H9 (cell line): ENCODE results near the gene PRR33. TPM values are rescaled to one million over a fixed set of nuclear protein-coding genes. Genes with fewer than 3 reads are reported as not detected.

ENCODE experiments used
- DNase-seq: peaks from one replicate; pipeline ENCODE4 v3.0.0-alpha.2; 2017
- H2AFZ ChIP-seq: one replicate; pipeline ENCODE4 v1.6.1; 2013; ENCODE audit warnings: mild to moderate bottlenecking, low read length, control low read depth, moderate library complexity
- H2AK5ac ChIP-seq: 2 replicates; pipeline ENCODE4 v1.6.1; 2013; ENCODE audit warnings: low read length, control low read depth, mixed read lengths; ENCODE audit not compliant: insufficient read length
- H2BK120ac ChIP-seq: one replicate; pipeline ENCODE4 v1.6.1; 2013; ENCODE audit warnings: low read depth, mild to moderate bottlenecking, low read length, control low read depth, inconsistent platforms; ENCODE audit not compliant: poor library complexity, severe bottlenecking
- H2BK12ac ChIP-seq: 2 replicates; pipeline ENCODE4 v1.6.1; 2013; ENCODE audit warnings: low read length, control low read depth, mixed read lengths, low read depth; ENCODE audit not compliant: insufficient read length
- H2BK15ac ChIP-seq: 2 replicates; pipeline ENCODE4 v1.6.1; 2013; ENCODE audit warnings: low read depth, low read length, control low read depth
- H2BK20ac ChIP-seq: one replicate; pipeline ENCODE4 v1.6.1; 2013; ENCODE audit warnings: low read depth, mild to moderate bottlenecking, low read length, control low read depth, inconsistent platforms; ENCODE audit not compliant: poor library complexity, severe bottlenecking
- H2BK5ac ChIP-seq: 2 replicates; pipeline ENCODE4 v1.6.1; 2013; ENCODE audit warnings: low read length, control low read depth, mixed read lengths; ENCODE audit not compliant: insufficient read length
- H3K14ac ChIP-seq: 2 replicates; pipeline ENCODE4 v1.6.1; 2013; ENCODE audit warnings: low read length, control low read depth; ENCODE audit not compliant: insufficient read depth
- H3K18ac ChIP-seq: 2 replicates; pipeline ENCODE4 v1.6.1; 2013; ENCODE audit warnings: low read depth, mild to moderate bottlenecking, mixed read lengths, low read length, control low read depth; ENCODE audit not compliant: insufficient read length
- H3K23ac ChIP-seq: 2 replicates; pipeline ENCODE4 v1.6.1; 2013; ENCODE audit warnings: low read length, control low read depth, mixed read lengths, low read depth; ENCODE audit not compliant: insufficient read length
- H3K23me2 ChIP-seq: 2 replicates; pipeline ENCODE4 v1.6.1; 2013; ENCODE audit warnings: low read depth, mild to moderate bottlenecking, mixed read lengths, low read length, control low read depth; ENCODE audit not compliant: insufficient read length, poor library complexity, severe bottlenecking
- H3K27ac ChIP-seq: 2 replicates; pipeline ENCODE4 v1.5.1; 2013; ENCODE audit warnings: low read length, control low read depth, mixed read lengths, low read depth; ENCODE audit not compliant: insufficient read length
- H3K27me3 ChIP-seq: 2 replicates; pipeline ENCODE4 v1.6.1; 2013; ENCODE audit warnings: low read length, control low read depth, inconsistent platforms; ENCODE audit not compliant: insufficient read depth
- H3K4ac ChIP-seq: 2 replicates; pipeline ENCODE4 v1.6.1; 2013; ENCODE audit warnings: low read depth, mild to moderate bottlenecking, control low read depth, inconsistent platforms, low read length, moderate library complexity
- H3K4me1 ChIP-seq: 2 replicates; pipeline ENCODE4 v1.6.1; 2013; ENCODE audit warnings: low read length, control low read depth, inconsistent platforms; ENCODE audit not compliant: insufficient read depth
- H3K4me2 ChIP-seq: 2 replicates; pipeline ENCODE4 v1.6.1; 2013; ENCODE audit warnings: low read length, control low read depth, mixed read lengths; ENCODE audit not compliant: insufficient read length, insufficient read depth
- H3K56ac ChIP-seq: 2 replicates; pipeline ENCODE4 v1.6.1; 2013; ENCODE audit warnings: low read depth, mild to moderate bottlenecking, mixed read lengths, low read length, control low read depth; ENCODE audit not compliant: insufficient read length
- H3K79me1 ChIP-seq: 2 replicates; pipeline ENCODE4 v1.6.1; 2013; ENCODE audit warnings: low read depth, mild to moderate bottlenecking, moderate library complexity, low read length, control low read depth, inconsistent platforms; ENCODE audit not compliant: insufficient read depth, poor library complexity, severe bottlenecking
- H3K79me2 ChIP-seq: 2 replicates; pipeline ENCODE4 v1.6.1; 2013; ENCODE audit warnings: low read length, control low read depth, inconsistent platforms; ENCODE audit not compliant: insufficient read depth
- H3K9ac ChIP-seq: 2 replicates; pipeline ENCODE4 v1.6.1; 2013; ENCODE audit warnings: low read length, control low read depth, mixed read lengths; ENCODE audit not compliant: insufficient read length; ENCODE audit errors: extremely low read depth
- H3K9me3 ChIP-seq: one replicate; pipeline ENCODE4 v1.6.1; 2013; ENCODE audit warnings: low read depth, low read length, inconsistent platforms; ENCODE audit not compliant: control insufficient read depth
- H3T11ph ChIP-seq: one replicate; pipeline ENCODE4 v1.6.1; 2013; ENCODE audit warnings: mild to moderate bottlenecking, low read length, control low read depth, inconsistent platforms
- H4K20me1 ChIP-seq: one replicate; pipeline ENCODE4 v1.6.1; 2013; ENCODE audit not compliant: control insufficient read depth, insufficient read length, insufficient read depth
- H4K5ac ChIP-seq: 2 replicates; pipeline ENCODE4 v1.6.1; 2013; ENCODE audit warnings: low read depth, mild to moderate bottlenecking, mixed read lengths, low read length, control low read depth; ENCODE audit not compliant: insufficient read length
- H4K8ac ChIP-seq: replicated peaks from 2 replicates; pipeline ENCODE4 v1.6.1; 2013; ENCODE audit warnings: low read length, control low read depth, mixed read lengths, low read depth; ENCODE audit not compliant: insufficient read length
- H4K91ac ChIP-seq: 2 replicates; pipeline ENCODE4 v1.6.1; 2013; ENCODE audit warnings: low read depth, mild to moderate bottlenecking, moderate library complexity, mixed read lengths, low read length, control low read depth; ENCODE audit not compliant: insufficient read length
- H3K27ac Mint-ChIP-seq, 3 experiments: 2 replicates in 2 of 3; 3 replicates in 1 of 3; pipeline ENCODE4 v1.8.0; 2020 to 2021; ENCODE audit warnings: mixed read lengths in 3 of 3, mild to moderate bottlenecking in 1 of 3, moderate library complexity in 1 of 3
- H3K27me3 Mint-ChIP-seq: 2 replicates; pipeline ENCODE4 v1.8.0; 2021; ENCODE audit warnings: low read depth, mild to moderate bottlenecking, moderate library complexity, mixed read lengths
- H3K36me3 Mint-ChIP-seq, 3 experiments: 2 replicates in 2 of 3; 3 replicates in 1 of 3; pipeline ENCODE4 v1.8.0; 2020 to 2021; ENCODE audit warnings: low read depth in 3 of 3, mixed read lengths in 3 of 3; ENCODE audit not compliant: insufficient read depth in 1 of 3
- H3K4me1 Mint-ChIP-seq, 2 experiments: 2 replicates each; pipeline ENCODE4 v1.8.0; 2020; ENCODE audit warnings: mixed read lengths in 2 of 2
- H3K4me3 Mint-ChIP-seq, 2 experiments: 2 replicates in 1 of 2; 3 replicates in 1 of 2; pipeline ENCODE4 v1.8.0; 2020 to 2021; ENCODE audit warnings: mild to moderate bottlenecking in 2 of 2, mixed read lengths in 2 of 2, moderate library complexity in 1 of 2
- H3K9me3 Mint-ChIP-seq, 2 experiments: 2 replicates in 1 of 2; 3 replicates in 1 of 2; pipeline ENCODE4 v1.8.0; 2020; ENCODE audit warnings: mild to moderate bottlenecking in 2 of 2, mixed read lengths in 2 of 2, moderate library complexity in 1 of 2
- WGBS: extraction: QIAGEN DNeasy Blood & Tissue Kit; methylation state at CpG from one replicate; pipeline ENCODE4 v1.1.7; 2013; ENCODE audit warnings: missing lambda C conversion rate, low lambda C conversion rate, mixed read lengths; ENCODE audit not compliant: insufficient read length; ENCODE audit errors: extremely low coverage; 5-methylcytosine and 5-hydroxymethylcytosine counted together
- total RNA-seq: library from RNA; stranded (reverse); gene quantifications from 2 replicates; pipeline ENCODE4 v1.2.1, GENCODE V29; 2021
- TF ChIP-seq, protein P1 (sequence below): fragments of 200-600 bp; sonication (generic); conservative IDR thresholded peaks from 3 replicates; pipeline ENCODE4 v1.8.0; 2021; ENCODE audit warnings: antibody characterized with exemption, mild to moderate bottlenecking

Gene PRR33
- total RNA-seq, 1 experiment from 2014 or later, result not detected

DNA sequence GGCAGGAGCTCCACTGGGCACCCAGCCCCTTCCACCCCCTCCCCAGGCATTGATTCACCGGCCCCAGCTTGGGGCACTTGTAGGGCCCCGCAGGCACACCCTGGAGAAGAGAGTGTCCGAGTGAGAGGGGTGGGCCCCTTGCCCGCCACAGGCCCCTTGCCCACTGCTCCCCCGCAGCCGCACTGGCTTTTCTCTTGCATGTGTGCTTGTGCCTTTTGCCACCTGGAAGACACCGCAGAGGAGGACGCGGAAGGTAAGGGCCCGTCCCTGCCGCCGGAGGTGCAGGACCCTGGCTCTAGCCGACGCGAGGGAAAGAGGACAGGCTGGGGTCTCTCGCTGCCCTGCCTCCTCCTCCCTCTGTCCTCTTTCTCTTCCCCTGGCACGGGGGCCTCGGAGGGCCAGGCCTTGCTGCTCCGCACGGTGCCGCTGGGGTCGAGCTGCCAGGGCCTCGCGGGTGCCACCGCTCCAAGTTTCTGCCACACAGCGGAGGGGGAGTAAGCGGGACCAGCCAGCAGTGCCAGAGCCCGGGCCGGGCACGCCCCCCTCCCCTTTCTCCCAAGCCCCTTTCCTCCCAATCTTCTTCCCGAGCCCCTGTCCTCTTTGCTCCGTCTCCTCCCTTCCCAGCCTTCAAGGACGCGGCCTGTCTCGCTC is 37.3 kb upstream of the PRR33 start:
- no peaks in the 10 kb centered on the region for H3K36me3 Mint-ChIP-seq
- no peaks in the 10 kb centered on the region for H3K79me1 ChIP-seq
- H4K91ac ChIP-seq, result no peak overlapping the region
- no peak overlapping the region for H3K9ac ChIP-seq
- H3K9me3 Mint-ChIP-seq, result no peaks in the 10 kb centered on the region
- peaks cover 18% of the 10 kb centered on the region for H3K27me3 Mint-ChIP-seq
- no peak overlapping the region for H2BK120ac ChIP-seq
- no peak overlapping the region for H2AK5ac ChIP-seq
- H4K20me1 ChIP-seq, result no peaks in the 10 kb centered on the region
- H3K23ac ChIP-seq, result no peak overlapping the region
- no peak overlapping the region for H2BK20ac ChIP-seq
- H4K5ac ChIP-seq, result no peak overlapping the region
- no peaks in the 10 kb centered on the region for H3K9me3 ChIP-seq
- no peak overlapping the region for H4K8ac ChIP-seq
- no peaks in the 10 kb centered on the region for H3K79me2 ChIP-seq
- no peak overlapping the region for H2BK12ac ChIP-seq
- no CpG with 5 or more reads among the region's 35 CpGs for WGBS
- H3T11ph ChIP-seq, result no peak overlapping the region
- H2BK5ac ChIP-seq, result no peak overlapping the region
- H3K14ac ChIP-seq, result no peak overlapping the region
- no peaks in the 10 kb centered on the region for H3K4me1 ChIP-seq
- no peak overlapping the region for H3K56ac ChIP-seq
- no peak overlapping the region for H3K4me3 Mint-ChIP-seq
- no peak overlapping the region for H3K27ac Mint-ChIP-seq
- no peak for DNase-seq
- no peak overlapping the region for H2BK15ac ChIP-seq
- TF ChIP-seq, protein P1, sequence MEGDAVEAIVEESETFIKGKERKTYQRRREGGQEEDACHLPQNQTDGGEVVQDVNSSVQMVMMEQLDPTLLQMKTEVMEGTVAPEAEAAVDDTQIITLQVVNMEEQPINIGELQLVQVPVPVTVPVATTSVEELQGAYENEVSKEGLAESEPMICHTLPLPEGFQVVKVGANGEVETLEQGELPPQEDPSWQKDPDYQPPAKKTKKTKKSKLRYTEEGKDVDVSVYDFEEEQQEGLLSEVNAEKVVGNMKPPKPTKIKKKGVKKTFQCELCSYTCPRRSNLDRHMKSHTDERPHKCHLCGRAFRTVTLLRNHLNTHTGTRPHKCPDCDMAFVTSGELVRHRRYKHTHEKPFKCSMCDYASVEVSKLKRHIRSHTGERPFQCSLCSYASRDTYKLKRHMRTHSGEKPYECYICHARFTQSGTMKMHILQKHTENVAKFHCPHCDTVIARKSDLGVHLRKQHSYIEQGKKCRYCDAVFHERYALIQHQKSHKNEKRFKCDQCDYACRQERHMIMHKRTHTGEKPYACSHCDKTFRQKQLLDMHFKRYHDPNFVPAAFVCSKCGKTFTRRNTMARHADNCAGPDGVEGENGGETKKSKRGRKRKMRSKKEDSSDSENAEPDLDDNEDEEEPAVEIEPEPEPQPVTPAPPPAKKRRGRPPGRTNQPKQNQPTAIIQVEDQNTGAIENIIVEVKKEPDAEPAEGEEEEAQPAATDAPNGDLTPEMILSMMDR, result no peak
- H3K4me1 Mint-ChIP-seq, result peaks cover 0 to 6% of the 10 kb centered on the region in 2 experiments; a peak in 1 of 4 replicates
- no peak overlapping the region for H3K18ac ChIP-seq
- H2AFZ ChIP-seq, result no peak overlapping the region
- H3K23me2 ChIP-seq, result peaks cover 3% of the 10 kb centered on the region
- no peak overlapping the region for H3K27ac ChIP-seq
- no peak overlapping the region for H3K4ac ChIP-seq
- H3K4me2 ChIP-seq, result no peak overlapping the region
- no peaks in the 10 kb centered on the region for H3K27me3 ChIP-seq
